K562 (cell line): ENCODE measurements around the gene SYNE1. TPM values are rescaled to one million over a fixed set of nuclear protein-coding genes. Genes with fewer than 3 reads are reported as not detected.
A peak's percentile ranks its signal among the peaks of the same experiment; 100 is the strongest.

Source experiments
- ATAC-seq: fragments of 200-7000 bp; cut with Tn5 transposase; 3 replicates; pipeline ENCODE4 v1.9.1; 2020; ENCODE audit warnings: moderate library complexity
- BruUV-seq: library from RNA; stranded (reverse); fragments of 400-500 nt; replicated peaks from 2 replicates; lab custom pipeline; 2021; lab: Mats Ljungman, UMichigan
- CTCF ChIA-PET: fragments of 300-600 bp; formaldehyde crosslinking; extraction: SDS; loops from one replicate; lab custom pipeline; 2021; ENCODE audit warnings: low intra/inter-chr PET ratio; lab: Yijun Ruan, JAX
- POLR2A ChIA-PET: fragments of 300-600, 350-650 bp; sonication (Branson Sonifier 250); formaldehyde crosslinking; extraction: SDS; loops from one replicate; lab custom pipeline; 2021; ENCODE audit warnings: antibody characterized with exemption, inconsistent platforms; lab: Yijun Ruan, JAX
- DNase-seq, 4 experiments: peaks; one replicate each; pipeline versions ENCODE4 v3.0.0 to v3.0.0-alpha.2; 2011 to 2018; ENCODE audit warnings: low spot score in 3 of 4, mixed read lengths in 3 of 4; ENCODE audit errors: extremely low read depth in 1 of 4
- FAIRE-seq: peaks from 2 replicates; lab custom pipeline; 2011; peaks lifted over from hg19 to GRCh38; lab: Jason Lieb, UNC
- H2AFZ ChIP-seq: 2 replicates; pipeline ENCODE4 v1.6.0; 2011; ENCODE audit warnings: low read depth, low read length, control low read depth, inconsistent platforms
- H3K27ac ChIP-seq: fragments of 200-600 bp; 3 replicates; pipeline ENCODE4 v1.8.0; 2011; ENCODE audit warnings: low read depth, mild to moderate bottlenecking, control low read depth, inconsistent platforms, low read length, moderate library complexity, mixed read lengths; ENCODE audit errors: extremely low read depth
- H3K27me3 ChIP-seq, 2 experiments: fragments of 300-600 bp in 1 of 2; 2 replicates in 1 of 2; 3 replicates in 1 of 2; pipeline versions ENCODE4 v1.6.0 to v1.8.0; 2011; ENCODE audit warnings: inconsistent platforms in 2 of 2, low read length in 2 of 2, mild to moderate bottlenecking in 1 of 2, mixed read lengths in 1 of 2, moderate library complexity in 1 of 2; ENCODE audit not compliant: control insufficient read depth in 2 of 2, insufficient read depth in 2 of 2
- H3K36me3 ChIP-seq: fragments of 300-600 bp; 3 replicates; pipeline ENCODE4 v1.8.0; 2011; ENCODE audit warnings: mild to moderate bottlenecking, low read length, inconsistent platforms; ENCODE audit not compliant: control insufficient read depth, insufficient read depth
- H3K4me1 ChIP-seq, 2 experiments: fragments of 200-600 bp in 1 of 2; replicated peaks in 1 of 2; 2 replicates in 1 of 2; 3 replicates in 1 of 2; pipeline versions ENCODE4 v1.5.1 to v1.8.0; 2011; ENCODE audit warnings: inconsistent platforms in 2 of 2, low read length in 2 of 2, mild to moderate bottlenecking in 1 of 2, mixed read lengths in 1 of 2, moderate library complexity in 1 of 2; ENCODE audit not compliant: control insufficient read depth in 2 of 2, insufficient read depth in 2 of 2
- H3K4me2 ChIP-seq: 2 replicates; pipeline ENCODE4 v1.6.1; 2011; ENCODE audit warnings: low read length, control low read depth, inconsistent platforms, mixed read lengths; ENCODE audit not compliant: insufficient read depth
- H3K4me3 ChIP-seq: fragments of 200-600 bp; sonication (generic), shearing (Covaris generic); 2 replicates; pipeline ENCODE4 v1.5.1; 2016; ENCODE audit warnings: control low read depth, inconsistent platforms
- H3K79me2 ChIP-seq: fragments of 200-600 bp; 3 replicates; pipeline ENCODE4 v1.8.0; 2011; ENCODE audit warnings: low read length, inconsistent platforms; ENCODE audit not compliant: control insufficient read depth, insufficient read depth
- H3K9ac ChIP-seq, 2 experiments: 2 replicates each; pipeline versions ENCODE4 v1.6.0 to v1.6.1; 2011; ENCODE audit warnings: low read depth in 2 of 2, low read length in 2 of 2, control low read depth in 1 of 2, inconsistent platforms in 1 of 2, mild to moderate bottlenecking in 1 of 2, mixed read lengths in 1 of 2; ENCODE audit not compliant: insufficient read depth in 1 of 2
- H3K9me1 ChIP-seq: one replicate; pipeline ENCODE4 v1.6.0; 2011; ENCODE audit warnings: inconsistent platforms, mild to moderate bottlenecking, low read length, moderate library complexity; ENCODE audit not compliant: control insufficient read depth, insufficient read depth
- H3K9me3 ChIP-seq: replicated peaks from 2 replicates; pipeline ENCODE4 v1.5.1; 2011; ENCODE audit warnings: low read depth, low read length, inconsistent platforms; ENCODE audit not compliant: control insufficient read depth, insufficient read depth
- H4K20me1 ChIP-seq: replicated peaks from 2 replicates; pipeline ENCODE4 v1.6.1; 2011; ENCODE audit warnings: low read length, inconsistent platforms, mixed read lengths; ENCODE audit not compliant: control insufficient read depth, insufficient read depth
- ATF4 ChIP-seq: fragments of 450-650 bp; formaldehyde crosslinking; IDR thresholded peaks from 2 replicates; pipeline ENCODE4 v1.4.0; 2022; ENCODE audit warnings: mild to moderate bottlenecking, moderate library complexity
- C11orf30 ChIP-seq: fragments of 450-650 bp; IDR thresholded peaks from 2 replicates; pipeline ENCODE4 v1.6.1; 2016; ENCODE audit warnings: low read depth, mild to moderate bottlenecking
- CSDE1 ChIP-seq, 2 experiments: fragments of 450-650 bp; IDR thresholded peaks; 2 replicates each; pipeline ENCODE4 v1.6.1; 2016; ENCODE audit warnings: mild to moderate bottlenecking in 1 of 2
- GATA2 ChIP-seq: sonication (generic); formaldehyde crosslinking; IDR thresholded peaks from 2 replicates; pipeline ENCODE4 v1.4.0; 2020; ENCODE audit warnings: mild to moderate bottlenecking, missing genetic modification reagents
- MXD1 ChIP-seq: fragments of 250-450 bp; sonication (Bioruptor Pico); IDR thresholded peaks from 2 replicates; pipeline ENCODE4 v1.8.0; 2021; ENCODE audit warnings: borderline replicate concordance, mild to moderate bottlenecking, moderate library complexity; ENCODE audit not compliant: poor library complexity, severe bottlenecking
- NFE2L1 ChIP-seq: fragments of 450-650 bp; IDR thresholded peaks from 2 replicates; pipeline ENCODE4 v1.6.1; 2016; ENCODE audit warnings: missing genetic modification characterization, low read depth, mild to moderate bottlenecking, missing compliant biosample characterization, moderate library complexity, borderline replicate concordance
- NFIC ChIP-seq: fragments of 450-650 bp; IDR thresholded peaks from 2 replicates; pipeline ENCODE4 v1.6.1; 2017; ENCODE audit warnings: mild to moderate bottlenecking, inconsistent platforms
- NR2C2 ChIP-seq, 2 experiments: fragments of 200-800 bp in 1 of 2; sonication (Bioruptor generic) in 1 of 2; sonication (generic) in 1 of 2; formaldehyde crosslinking in 1 of 2; IDR thresholded peaks; 2 replicates each; pipeline versions ENCODE4 v1.6.1 to v1.8.0; 2016 to 2022; ENCODE audit warnings: mild to moderate bottlenecking in 1 of 2, missing compliant biosample characterization in 1 of 2, missing genetic modification characterization in 1 of 2, missing genetic modification reagents in 1 of 2
- POLR2G ChIP-seq: fragments of 200-400 bp; formaldehyde crosslinking; IDR thresholded peaks from 2 replicates; pipeline ENCODE4 v1.6.1; 2017; ENCODE audit warnings: low read depth, mild to moderate bottlenecking, antibody characterized with exemption, low read length, moderate library complexity
- RBM39 ChIP-seq: fragments of 200-400 bp; formaldehyde crosslinking; optimal IDR thresholded peaks from 2 replicates; pipeline ENCODE3; 2018; ENCODE audit warnings: low read depth, low read length
- SMAD4 ChIP-seq: fragments of 250-450 bp; sonication (Bioruptor Pico); conservative IDR thresholded peaks from 2 replicates; pipeline ENCODE4 v1.8.0; 2021; ENCODE audit warnings: inconsistent platforms, mild to moderate bottlenecking, moderate library complexity
- USF2 ChIP-seq: sonication (generic); formaldehyde crosslinking; IDR thresholded peaks from 2 replicates; pipeline ENCODE4 v1.5.0; 2020; ENCODE audit warnings: missing genetic modification reagents
- ZNF444 ChIP-seq: fragments of 250-450 bp; sonication (Bioruptor Pico); IDR thresholded peaks from 2 replicates; pipeline ENCODE4 v1.4.0; 2020; ENCODE audit warnings: mild to moderate bottlenecking, moderate library complexity
- ZNF707 ChIP-seq: fragments of 250-450 bp; sonication (Bioruptor Pico); conservative IDR thresholded peaks from 2 replicates; pipeline ENCODE4 v1.8.0; 2022; ENCODE audit warnings: inconsistent platforms, mild to moderate bottlenecking, moderate library complexity
- ZNF79 ChIP-seq: fragments of 250-450 bp; sonication (Bioruptor Pico); IDR thresholded peaks from 2 replicates; pipeline ENCODE4 v1.4.0; 2020; ENCODE audit warnings: low read depth, mild to moderate bottlenecking, moderate library complexity
- WGBS: fragments of 100-300 bp; shearing (Covaris generic); methylation state at CpG from one replicate; pipeline ENCODE4 v1.1.6; 2016; ENCODE audit warnings: low coverage, mixed read lengths; ENCODE audit not compliant: insufficient coverage; ENCODE audit errors: missing lambda C conversion rate; 5-methylcytosine and 5-hydroxymethylcytosine counted together
- in situ Hi-C: fragments of 300-500 bp; cut with MboI; formaldehyde crosslinking; loops from 4 replicates; pipeline ENCODE4 v1.15.0; 2018; ENCODE audit warnings: inconsistent platforms, mixed read lengths
- intact Hi-C: fragments of 100-400 bp; cut with micrococcal nuclease; formaldehyde crosslinking; loops from 2 replicates; pipeline ENCODE4 v1.14.2; 2022
- polyA plus RNA-seq, 8 experiments: library from polyadenylated mRNA; depleted of rRNA in 4 of 8; stranded (reverse) in 5 of 8; unstranded in 3 of 8; fragments of >200 nt; fragmentation: Nextera tagmentation in 2 of 8; fragmentation: Illumina TruSeq in 1 of 8; extraction: Ambion mirVana in 2 of 8; extraction: Trizol in 1 of 8; gene quantifications; 2 replicates each; pipeline versions ENCODE4 v1.2.1 to v1.2.3, GENCODE V29; 2011 to 2014; ENCODE audit warnings: inconsistent platforms in 1 of 8, missing spikeins in 1 of 8
- total RNA-seq, 7 experiments: library from RNA; depleted of rRNA in 6 of 7; stranded (reverse); fragments of >200 nt in 6 of 7; fragmentation: Illumina TruSeq in 2 of 7; extraction: Trizol in 2 of 7; gene quantifications; 2 replicates each; pipeline versions ENCODE4 v1.2.1 to v1.2.3, GENCODE V29; 2011 to 2021; ENCODE audit warnings: low replicate concordance in 1 of 7

Gene SYNE1
- total and polyA plus RNA-seq, 9 of the 15 experiments (the other 6 are each of a cell fraction or from before 2014, with no cell fraction given) = under 0.01 to 0.42 (median 0.08) TPM; not detected in 1

- in situ Hi-C loops (no loop called here), intact Hi-C loops (no loop called here)
- Histone ChIP-seq H3K27me3 (no peaks in the 10 kb centered on the region), H3K4me2 (no peak overlapping the region), H3K9ac (no peak overlapping the region), H3K4me3 (no peak overlapping the region), H3K9me1 (no peaks in the 10 kb centered on the region), H3K27ac (no peak overlapping the region), H2AFZ (no peak overlapping the region), H3K9me3 (no peaks in the 10 kb centered on the region), H3K4me1 (no peaks in the 10 kb centered on the region), H3K79me2 (no peaks in the 10 kb centered on the region), H3K36me3 (no peaks in the 10 kb centered on the region), H4K20me1 (no peaks in the 10 kb centered on the region)
- TF ChIP-seq POLR2G (no peak), NFIC (peak; percentile 40; the same call in 1 of the 2 replicates)
- BruUV-seq = no TSS peak
- no peak for ATAC-seq
- DNase-seq = no peak
- WGBS = 0% methylated on average over 3 of the region's 3 CpGs
- no peak for FAIRE-seq
- ChIA-PET CTCF (no interaction called here), POLR2A (interaction anchor here (0.8 kb wide), 1 partner anchor 12 kb away, joined by 3 read pairs; no protein-coding TSS in a partner anchor)
These were observed 343.8 kb downstream of the SYNE1 start for GRCh38 chr6:152293404-152293803.

- Histone ChIP-seq H3K27me3 (no peaks in the 10 kb centered on the region), H3K79me2 (no peaks in the 10 kb centered on the region), H3K9me1 (no peaks in the 10 kb centered on the region), H3K4me3 (no peak overlapping the region), H2AFZ (no peak overlapping the region), H3K4me1 (no peaks in the 10 kb centered on the region), H3K4me2 (no peak overlapping the region), H3K9ac (no peak overlapping the region), H4K20me1 (no peaks in the 10 kb centered on the region), H3K27ac (no peak overlapping the region), H3K36me3 (no peaks in the 10 kb centered on the region), H3K9me3 (no peaks in the 10 kb centered on the region)
- DNase-seq (no peak), FAIRE-seq (no peak), ATAC-seq (no peak)
- intact Hi-C loops (no loop called here), in situ Hi-C loops (no loop called here)
- no TSS peak for BruUV-seq
- POLR2A ChIA-PET = no interaction called here
- WGBS = 0% methylated on average over 3 of the region's 3 CpGs
- CTCF ChIA-PET = no interaction called here
- no peak for TF ChIP-seq ZNF444
- no peak for TF ChIP-seq USF2
- no peak for TF ChIP-seq ZNF707 (CRISPR knock-in tag)
- no peak for TF ChIP-seq RBM39
- no peak for TF ChIP-seq ATF4
- no peak for TF ChIP-seq GATA2
- no peak for TF ChIP-seq CSDE1 (IDR thresholded peaks at IDR 0.05)
- no peak for TF ChIP-seq C11orf30
- TF ChIP-seq SMAD4 (CRISPR knock-in tag) = no peak
- TF ChIP-seq NFE2L1 (tag) = no peak
- TF ChIP-seq NR2C2 (CRISPR knock-in tag; IDR thresholded peaks at IDR 0.05) = no peak
- no peak for TF ChIP-seq NR2C2 (tag; IDR thresholded peaks at IDR 0.05)
- no peak for TF ChIP-seq ZNF79 (CRISPR knock-in tag)
- TF ChIP-seq MXD1 (CRISPR knock-in tag) = no peak
These were observed 344.6 kb downstream of the SYNE1 start for GRCh38 chr6:152292555-152292954.
